ENCODE data around the gene CTBP2. TPM values are rescaled to one million over a fixed set of nuclear protein-coding genes. Genes with fewer than 3 reads are reported as not detected.
"Not testable (repeated sequence)": the region's sequence is repeated elsewhere in the genome, so short reads cannot be mapped to it uniquely, and the experiment has no call there.

CTBP2 gene
- total RNA-seq, 6 experiments from 2014 or later = 70.6 to 86.9 (median 78.8) TPM

- no peak for TF ChIP-seq CTCF (IDR thresholded peaks at IDR 0.05)
- no peak for DNase-seq
- Mint-ChIP-seq H3K4me1 (ENCODE audit: low read depth) (peaks cover 90% of the 10 kb centered on the region), H3K36me3 (ENCODE audit: low read depth) (peaks cover 25% of the 10 kb centered on the region), H3K27ac (peak overlapping the region; percentile 88), H3K9me3 (no peaks in the 10 kb centered on the region), H3K4me3 (peak overlapping the region; percentile 97), H3K27me3 (ENCODE audit: insufficient read depth) (peaks cover 2% of the 10 kb centered on the region; the same call in 1 of the 2 replicates)
Observed at GRCh38 chr10:125152450-125153368, 7.7 kb downstream of the CTBP2 start.

GRCh38 chr10:125151553-125152449, 8.6 kb downstream of the CTBP2 start:
- Mint-ChIP-seq H3K4me1 (ENCODE audit: low read depth) (peaks cover 90% of the 10 kb centered on the region), H3K36me3 (ENCODE audit: low read depth) (peaks cover 25% of the 10 kb centered on the region), H3K4me3 (no peak overlapping the region)

GRCh38 chr10:125151170-125151552, 9.2 kb downstream of the CTBP2 start:
- Mint-ChIP-seq H3K27me3 (ENCODE audit: insufficient read depth) (peaks cover 2% of the 10 kb centered on the region; the same call in 1 of the 2 replicates), H3K4me3 (no peak overlapping the region), H3K9me3 (no peaks in the 10 kb centered on the region), H3K27ac (peak overlapping the region; percentile 67), H3K4me1 (ENCODE audit: low read depth) (peaks cover 89% of the 10 kb centered on the region), H3K36me3 (ENCODE audit: low read depth) (peaks cover 25% of the 10 kb centered on the region)
- no peak for DNase-seq
- no peak for TF ChIP-seq CTCF (IDR thresholded peaks at IDR 0.05)

More at GRCh38 chr10:125151553-125152449, 8.6 kb downstream of the CTBP2 start:
- no peak for TF ChIP-seq CTCF (IDR thresholded peaks at IDR 0.05)
- no peak for DNase-seq
- Mint-ChIP-seq H3K27ac (peak overlapping the region; percentile 88), H3K9me3 (no peaks in the 10 kb centered on the region), H3K27me3 (ENCODE audit: insufficient read depth) (peaks cover 2% of the 10 kb centered on the region; the same call in 1 of the 2 replicates)

- DNase-seq; H3K9me3 Mint-ChIP-seq; H3K27me3 Mint-ChIP-seq (ENCODE audit: insufficient read depth); H3K4me3 Mint-ChIP-seq: not testable (repeated sequence)
- Mint-ChIP-seq H3K4me1 (ENCODE audit: low read depth) (peaks cover 84% of the 10 kb centered on the region), H3K36me3 (ENCODE audit: low read depth) (peaks cover 25% of the 10 kb centered on the region), H3K27ac (peak overlapping the region; percentile 99)
Observed at GRCh38 chr10:125150376-125151083, 9.8 kb downstream of the CTBP2 start.

- peak overlapping the region; percentile 16; the same call in 1 of the 2 replicates for H3K4me3 Mint-ChIP-seq
- peaks cover 25% of the 10 kb centered on the region for H3K36me3 Mint-ChIP-seq (ENCODE audit: low read depth)
- no peak for DNase-seq
- H3K27ac Mint-ChIP-seq = peak overlapping the region; percentile 99
- no peak for TF ChIP-seq CTCF (IDR thresholded peaks at IDR 0.05)
- H3K4me1 Mint-ChIP-seq (ENCODE audit: low read depth) = peaks cover 84% of the 10 kb centered on the region
- no peaks in the 10 kb centered on the region for H3K9me3 Mint-ChIP-seq
- H3K27me3 Mint-ChIP-seq (ENCODE audit: insufficient read depth) = no peaks in the 10 kb centered on the region
Observed at GRCh38 chr10:125149680-125150047, 10.7 kb downstream of the CTBP2 start.
